ENCODE data around the gene VCL. TPM values are rescaled to one million over a fixed set of nuclear protein-coding genes. Genes with fewer than 3 reads are reported as not detected.

Gene VCL
- total RNA-seq, 1 donor from 2014 or later: 107 TPM

GRCh38 chr10:74072503-74072902, 74.6 kb downstream of the VCL start:
- TF ChIP-seq CTCF (IDR thresholded peaks at IDR 0.05; ENCODE audit: unreplicated experiment): no peak
- Mint-ChIP-seq H3K4me3 (ENCODE audit: low read depth) (no peak overlapping the region), H3K27ac (no peak overlapping the region), H3K4me1 (ENCODE audit: low read depth) (peaks cover 3% of the 10 kb centered on the region), H3K27me3 (no peaks in the 10 kb centered on the region), H3K36me3 (ENCODE audit: insufficient read depth) (peaks cover 11% of the 10 kb centered on the region), H3K9me3 (ENCODE audit: low read depth) (no peaks in the 10 kb centered on the region)
- no peak for DNase-seq (ENCODE audit: low spot score, unreplicated experiment)

DNA sequence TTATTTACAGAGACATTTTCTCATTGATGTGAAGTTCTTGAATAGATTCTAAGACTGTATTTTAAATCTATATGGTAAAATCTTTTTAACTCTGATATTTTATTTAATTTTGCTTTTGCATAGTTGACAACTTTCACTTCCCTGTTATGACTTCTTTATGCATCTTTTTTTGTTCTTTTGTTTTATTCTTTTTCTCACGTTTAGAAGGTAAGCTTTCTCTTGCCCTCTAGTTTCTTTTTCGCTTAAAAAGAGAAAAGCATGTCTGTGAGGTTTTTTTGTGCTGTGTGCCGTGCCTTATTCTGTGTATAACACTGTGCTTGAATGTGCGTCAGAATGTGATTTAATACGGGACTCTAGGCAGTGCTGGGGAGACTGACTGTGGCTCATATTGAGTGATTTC, 78.0 kb downstream of the VCL start:
- Mint-ChIP-seq H3K4me3 (ENCODE audit: low read depth) (no peak overlapping the region), H3K27me3 (no peaks in the 10 kb centered on the region), H3K27ac (no peak overlapping the region), H3K9me3 (ENCODE audit: low read depth) (no peaks in the 10 kb centered on the region), H3K4me1 (ENCODE audit: low read depth) (peaks cover 16% of the 10 kb centered on the region), H3K36me3 (ENCODE audit: insufficient read depth) (peaks cover 12% of the 10 kb centered on the region)
- DNase-seq (ENCODE audit: low spot score, unreplicated experiment): no peak
- TF ChIP-seq CTCF (IDR thresholded peaks at IDR 0.05; ENCODE audit: unreplicated experiment): no peak

- no peaks in the 10 kb centered on the region for H3K9me3 Mint-ChIP-seq (ENCODE audit: low read depth)
- TF ChIP-seq CTCF (IDR thresholded peaks at IDR 0.05; ENCODE audit: unreplicated experiment): no peak
- H3K4me1 Mint-ChIP-seq (ENCODE audit: low read depth): peaks cover 20% of the 10 kb centered on the region
- H3K27me3 Mint-ChIP-seq: no peaks in the 10 kb centered on the region
- H3K27ac Mint-ChIP-seq: no peak overlapping the region
- peaks cover 13% of the 10 kb centered on the region for H3K36me3 Mint-ChIP-seq (ENCODE audit: insufficient read depth)
- no peak for DNase-seq (ENCODE audit: low spot score, unreplicated experiment)
- H3K4me3 Mint-ChIP-seq (ENCODE audit: low read depth): no peak overlapping the region
Observed at GRCh38 chr10:74076961-74077360, 79.0 kb downstream of the VCL start.

GRCh38 chr10:74077416-74077815, 79.5 kb downstream of the VCL start:
- H3K36me3 Mint-ChIP-seq (ENCODE audit: insufficient read depth): peaks cover 16% of the 10 kb centered on the region
- DNase-seq (ENCODE audit: low spot score, unreplicated experiment): no peak
- H3K4me1 Mint-ChIP-seq (ENCODE audit: low read depth): peaks cover 23% of the 10 kb centered on the region
- H3K27ac Mint-ChIP-seq: no peak overlapping the region
- H3K9me3 Mint-ChIP-seq (ENCODE audit: low read depth): no peaks in the 10 kb centered on the region
- H3K4me3 Mint-ChIP-seq (ENCODE audit: low read depth): no peak overlapping the region
- H3K27me3 Mint-ChIP-seq: no peaks in the 10 kb centered on the region
- TF ChIP-seq CTCF (IDR thresholded peaks at IDR 0.05; ENCODE audit: unreplicated experiment): no peak

GRCh38 chr10:74078037-74078436, 80.1 kb downstream of the VCL start:
- Mint-ChIP-seq H3K4me1 (ENCODE audit: low read depth) (peaks cover 27% of the 10 kb centered on the region), H3K27ac (no peak overlapping the region), H3K27me3 (no peaks in the 10 kb centered on the region)

More at GRCh38 chr10:74078037-74078436, 80.1 kb downstream of the VCL start:
- H3K9me3 Mint-ChIP-seq (ENCODE audit: low read depth): no peaks in the 10 kb centered on the region
- no peak overlapping the region for H3K4me3 Mint-ChIP-seq (ENCODE audit: low read depth)
- DNase-seq (ENCODE audit: low spot score, unreplicated experiment): no peak
- no peak for TF ChIP-seq CTCF (IDR thresholded peaks at IDR 0.05; ENCODE audit: unreplicated experiment)
- H3K36me3 Mint-ChIP-seq (ENCODE audit: insufficient read depth): peaks cover 15% of the 10 kb centered on the region
